GM21390 (cell line): ENCODE data around the gene SIX1.

Experiments
- ATAC-seq: cut with Tn5 transposase; IDR thresholded peaks from one replicate; pipeline ENCODE4 v1.9.1; 2021; ENCODE audit not compliant: unreplicated experiment

The SIX1 gene

GRCh38 chr14:60643141-60643462, 6.2 kb downstream of the SIX1 start:
- no peak for ATAC-seq

GRCh38 chr14:60642270-60643140, 6.8 kb downstream of the SIX1 start:
- ATAC-seq: no peak

GRCh38 chr14:60641742-60642269, 7.5 kb downstream of the SIX1 start:
- ATAC-seq: no peak

GRCh38 chr14:60640859-60641741, 8.2 kb downstream of the SIX1 start:
- ATAC-seq: no peak

- no peak for ATAC-seq
These were observed 9.6 kb downstream of the SIX1 start for GRCh38 chr14:60639674-60640073.

- no peak for ATAC-seq
These were observed 11.6 kb downstream of the SIX1 start for GRCh38 chr14:60637479-60638315.

GRCh38 chr14:60636879-60637478, 12.3 kb downstream of the SIX1 start:
- ATAC-seq: no peak

- no peak for ATAC-seq
These were observed 15.1 kb downstream of the SIX1 start for GRCh38 chr14:60634153-60634552.

- ATAC-seq: peak; percentile 60
These were observed 16.5 kb downstream of the SIX1 start for GRCh38 chr14:60632777-60633176.

- peak; percentile 81 for ATAC-seq
These were observed 17.0 kb downstream of the SIX1 start for GRCh38 chr14:60632257-60632656.

- no peak for ATAC-seq
These were observed 17.4 kb downstream of the SIX1 start for GRCh38 chr14:60631842-60632241.

- ATAC-seq: no peak
These were observed 19.1 kb downstream of the SIX1 start for GRCh38 chr14:60630129-60630528.

GRCh38 chr14:60628892-60629291, 20.4 kb downstream of the SIX1 start:
- no peak for ATAC-seq

GRCh38 chr14:60622917-60623257, 26.4 kb downstream of the SIX1 start:
- ATAC-seq: no peak

- ATAC-seq: no peak
These were observed 26.9 kb downstream of the SIX1 start for GRCh38 chr14:60622210-60622916.

- ATAC-seq: no peak
These were observed 27.9 kb downstream of the SIX1 start for GRCh38 chr14:60621386-60621785.

- ATAC-seq: no peak
These were observed 31.0 kb downstream of the SIX1 start for GRCh38 chr14:60618241-60618640.

GRCh38 chr14:60616461-60616959, 32.8 kb downstream of the SIX1 start:
- ATAC-seq: no peak

- no peak for ATAC-seq
These were observed 47.0 kb downstream of the SIX1 start for GRCh38 chr14:60602291-60602690.

GRCh38 chr14:60599727-60600126, 49.5 kb downstream of the SIX1 start:
- no peak for ATAC-seq
